Measurements from ENCODE around the gene SPPL2B.

SPPL2B gene

GRCh38 chr19:2361246-2362045, 33.0 kb downstream of the SPPL2B start:
- ChIA-PET POLR2A (no interaction called here), CTCF (no interaction called here)
- TF ChIP-seq ARNT (IDR thresholded peaks at IDR 0.05) (no peak), CTBP1 (IDR thresholded peaks at IDR 0.05; ENCODE audit: borderline replicate concordance) (no peak), ZNF384 (IDR thresholded peaks at IDR 0.05) (no peak), NFRKB (IDR thresholded peaks at IDR 0.05) (no peak), ELF4 (IDR thresholded peaks at IDR 0.05) (no peak)
- no peak for DNase-seq (ENCODE audit: extremely low spot score)

GRCh38 chr19:2362046-2362969, 33.8 kb downstream of the SPPL2B start:
- no peak for DNase-seq (ENCODE audit: extremely low spot score)
- no peak for TF ChIP-seq TARDBP (IDR thresholded peaks at IDR 0.05)
- TF ChIP-seq CTBP1 (IDR thresholded peaks at IDR 0.05; ENCODE audit: borderline replicate concordance): no peak
- TF ChIP-seq ZNF384 (IDR thresholded peaks at IDR 0.05): no peak
- TF ChIP-seq LEF1 (IDR thresholded peaks at IDR 0.05; ENCODE audit: borderline replicate concordance): no peak
- no peak for TF ChIP-seq FOXK2 (IDR thresholded peaks at IDR 0.05)
- TF ChIP-seq BHLHE40 (IDR thresholded peaks at IDR 0.05; ENCODE audit: borderline replicate concordance): no peak
- TF ChIP-seq FOXA1 (IDR thresholded peaks at IDR 0.05): no peak
- TF ChIP-seq SUZ12 (IDR thresholded peaks at IDR 0.05): no peak
- TF ChIP-seq SP1 (IDR thresholded peaks at IDR 0.05): no peak
- TF ChIP-seq ELF4 (IDR thresholded peaks at IDR 0.05): no peak
- TF ChIP-seq ARNT (IDR thresholded peaks at IDR 0.05): no peak
- CTCF ChIA-PET: no interaction called here
- POLR2A ChIA-PET: interaction anchor here (2.5 kb wide), 1 partner anchor 34 kb away, joined by 7 read pairs; the partner anchor contains the start of gene LSM7

- no peak for DNase-seq (ENCODE audit: extremely low spot score)
- ChIA-PET POLR2A (interaction anchor here (2.5 kb wide), 1 partner anchor 35 kb away, joined by 7 read pairs; the partner anchor contains the start of gene LSM7), CTCF (no interaction called here)
- no peak for TF ChIP-seq TARDBP (IDR thresholded peaks at IDR 0.05)
These were observed 34.5 kb downstream of the SPPL2B start for GRCh38 chr19:2362970-2363300.

GRCh38 chr19:2363419-2363818, 34.9 kb downstream of the SPPL2B start:
- TF ChIP-seq FOXK2 (IDR thresholded peaks at IDR 0.05) (no peak), SUZ12 (IDR thresholded peaks at IDR 0.05) (no peak), FOXM1 (IDR thresholded peaks at IDR 0.05; ENCODE audit: borderline replicate concordance) (no peak), NFRKB (IDR thresholded peaks at IDR 0.05) (no peak), ARNT (IDR thresholded peaks at IDR 0.05) (no peak)
- no peak for DNase-seq (ENCODE audit: extremely low spot score)
- CTCF ChIA-PET: no interaction called here
- POLR2A ChIA-PET: interaction anchor here (2.5 kb wide), 1 partner anchor 36 kb away, joined by 7 read pairs; the partner anchor contains the start of gene LSM7

- DNase-seq (ENCODE audit: extremely low spot score): no peak
- TF ChIP-seq SUZ12 (IDR thresholded peaks at IDR 0.05): no peak
- no peak for TF ChIP-seq LEF1 (IDR thresholded peaks at IDR 0.05; ENCODE audit: borderline replicate concordance)
- TF ChIP-seq CTBP1 (IDR thresholded peaks at IDR 0.05; ENCODE audit: borderline replicate concordance): no peak
- 0 out of 2 replicates have a peak, but pooled peaks have one; percentile 12 for TF ChIP-seq PKNOX1 (IDR thresholded peaks at IDR 0.05)
- no peak for TF ChIP-seq ARNT (IDR thresholded peaks at IDR 0.05)
- TF ChIP-seq FOXA1 (IDR thresholded peaks at IDR 0.05): no peak
- CTCF ChIA-PET: interaction anchor here (0.6 kb wide), 1 partner anchor 25 kb away, joined by 4 read pairs; no protein-coding TSS in a partner anchor
- POLR2A ChIA-PET: interaction anchor here (0.7 to 1.1 kb wide), 2 partner anchors 37 to 63 kb away, joined by 3 read pairs; partner anchors contain the start of genes LSM7, SPPL2B and TIMM13
These were observed 36.9 kb downstream of the SPPL2B start for GRCh38 chr19:2365201-2365970.

GRCh38 chr19:2371656-2372055, 43.2 kb downstream of the SPPL2B start:
- POLR2A ChIA-PET: no interaction called here
- CTCF ChIA-PET: no interaction called here
- DNase-seq (ENCODE audit: extremely low spot score): no peak

More at GRCh38 chr19:2371656-2372055, 43.2 kb downstream of the SPPL2B start:
- no peak for TF ChIP-seq BHLHE40 (IDR thresholded peaks at IDR 0.05; ENCODE audit: borderline replicate concordance)
- TF ChIP-seq PKNOX1 (IDR thresholded peaks at IDR 0.05): no peak
- TF ChIP-seq L3MBTL2 (conservative IDR thresholded peaks at IDR 0.05): no peak
- no peak for TF ChIP-seq LEF1 (IDR thresholded peaks at IDR 0.05; ENCODE audit: borderline replicate concordance)
- no peak for TF ChIP-seq ARNT (IDR thresholded peaks at IDR 0.05)
- no peak for TF ChIP-seq FOXA1 (IDR thresholded peaks at IDR 0.05)
- TF ChIP-seq TARDBP (IDR thresholded peaks at IDR 0.05): no peak
- no peak for TF ChIP-seq NFRKB (IDR thresholded peaks at IDR 0.05)
- no peak for TF ChIP-seq HDGF (IDR thresholded peaks at IDR 0.05; ENCODE audit: borderline replicate concordance)
- no peak for TF ChIP-seq FOXK2 (IDR thresholded peaks at IDR 0.05)
- TF ChIP-seq FOXM1 (IDR thresholded peaks at IDR 0.05; ENCODE audit: borderline replicate concordance): no peak
- TF ChIP-seq SUZ12 (IDR thresholded peaks at IDR 0.05): no peak
- TF ChIP-seq SP1 (IDR thresholded peaks at IDR 0.05): no peak
- no peak for TF ChIP-seq ELF4 (IDR thresholded peaks at IDR 0.05)
- no peak for TF ChIP-seq CTBP1 (IDR thresholded peaks at IDR 0.05; ENCODE audit: borderline replicate concordance)
- no peak for TF ChIP-seq ZNF384 (IDR thresholded peaks at IDR 0.05)
